HG03066 (cell line): Measurements from ENCODE around the gene DOCK2.
"Not testable (repeated sequence)": the region's sequence is repeated elsewhere in the genome, so short reads cannot be mapped to it uniquely, and the experiment has no call there.

Experiments
- ATAC-seq: cut with Tn5 transposase; IDR thresholded peaks from one replicate; pipeline ENCODE4 v1.9.1; 2021; ENCODE audit warnings: low read depth; ENCODE audit not compliant: unreplicated experiment

The DOCK2 gene

DNA sequence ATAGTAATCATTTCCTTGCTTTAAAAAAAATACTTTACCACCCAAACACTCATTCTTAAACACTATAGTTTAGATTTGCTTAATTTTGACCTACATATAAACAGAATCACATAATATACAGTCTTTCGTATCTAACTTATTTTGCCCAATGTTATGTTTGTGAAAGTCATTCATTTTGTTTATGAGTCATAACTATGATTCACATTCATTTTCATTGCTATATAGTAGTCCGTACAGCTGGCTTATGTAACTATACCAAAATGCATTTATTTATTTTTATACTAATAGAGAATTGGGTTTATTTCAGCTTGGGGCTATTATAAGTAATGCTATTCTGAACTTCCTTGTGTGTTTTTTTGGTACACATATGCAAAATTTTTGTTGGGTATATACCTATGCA, 434.7 kb downstream of the DOCK2 start:
- no peak for ATAC-seq

GRCh38 chr5:170075696-170076095, 438.6 kb downstream of the DOCK2 start:
- ATAC-seq = no peak

DNA sequence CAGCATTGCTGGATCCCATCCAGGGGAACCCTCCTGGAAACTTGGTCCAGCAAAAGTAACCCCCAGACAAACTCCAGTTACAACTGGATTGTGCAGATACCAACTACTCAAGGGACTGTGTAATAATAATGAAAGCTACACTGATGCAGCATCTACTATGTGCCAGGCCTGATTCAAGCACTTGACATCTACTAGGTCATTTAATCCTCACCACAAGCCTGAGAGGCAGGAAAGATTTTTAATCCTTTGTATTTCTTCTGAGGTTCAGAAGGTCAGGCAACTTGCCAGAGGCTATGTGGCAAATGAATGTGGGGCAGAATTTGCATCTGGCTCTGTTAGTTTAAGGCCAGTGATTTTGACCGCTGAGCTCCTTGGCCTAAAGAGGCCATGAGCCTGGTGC, 439.1 kb downstream of the DOCK2 start:
- no peak for ATAC-seq

- no peak for ATAC-seq
Observed at GRCh38 chr5:170076739-170077138, 439.7 kb downstream of the DOCK2 start.

- ATAC-seq = no peak
Observed at GRCh38 chr5:170077526-170077925, 440.5 kb downstream of the DOCK2 start.

- ATAC-seq = no peak
Observed at GRCh38 chr5:170078458-170078857, 441.4 kb downstream of the DOCK2 start.

DNA sequence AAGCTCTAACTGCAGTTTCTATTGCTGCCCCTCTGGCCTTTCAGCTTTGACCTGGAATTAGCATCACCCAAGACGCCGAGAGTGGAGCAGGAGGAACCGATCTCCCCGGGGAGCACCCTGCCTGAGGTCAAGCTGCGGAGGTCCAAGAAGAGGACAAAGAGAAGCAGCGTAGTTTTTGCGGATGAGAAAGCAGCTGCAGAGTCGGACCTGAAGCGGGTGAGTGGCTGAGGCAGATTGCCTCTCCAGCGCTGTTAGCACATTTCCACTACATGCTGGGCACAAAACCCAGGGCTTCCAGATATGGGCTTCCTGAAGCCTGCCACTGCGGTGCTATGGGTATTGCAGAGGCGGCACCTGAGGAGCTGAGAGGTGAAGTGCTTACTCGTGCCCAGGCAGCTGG, 441.9 kb downstream of the DOCK2 start:
- ATAC-seq = no peak

GRCh38 chr5:170080217-170080616, 443.1 kb downstream of the DOCK2 start:
- ATAC-seq = no peak

DNA sequence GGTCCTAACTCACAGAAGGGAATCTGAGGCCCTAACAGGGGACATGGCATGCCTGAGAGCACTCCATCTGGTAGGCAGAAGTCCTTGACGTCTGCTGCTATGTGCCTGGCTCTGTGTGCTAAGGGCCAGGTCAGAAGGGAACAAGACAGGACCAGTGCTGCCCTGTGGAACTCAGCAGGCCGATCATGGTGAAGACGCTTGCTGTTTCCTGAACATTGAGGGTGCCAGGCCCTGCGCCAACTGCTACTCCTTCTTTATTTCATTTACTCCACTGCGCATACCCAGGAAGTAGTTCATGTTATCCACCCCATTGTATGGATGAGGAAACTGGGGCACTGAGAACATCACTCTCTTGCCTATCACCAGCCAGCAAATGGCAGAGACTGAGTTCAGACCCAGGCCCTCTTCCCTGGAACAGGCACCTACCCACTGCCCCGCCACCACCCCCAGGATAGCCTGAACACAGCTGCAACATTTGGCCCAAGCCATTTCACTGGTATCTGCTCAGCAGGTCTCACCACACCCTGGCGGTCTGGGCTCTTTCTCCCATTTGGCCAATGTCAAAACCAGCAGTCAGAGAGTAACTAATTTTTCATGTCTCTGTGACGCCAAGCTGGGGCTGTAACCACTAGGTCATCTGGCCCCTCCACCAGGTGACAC, 443.8 kb downstream of the DOCK2 start:
- ATAC-seq = no peak

DNA sequence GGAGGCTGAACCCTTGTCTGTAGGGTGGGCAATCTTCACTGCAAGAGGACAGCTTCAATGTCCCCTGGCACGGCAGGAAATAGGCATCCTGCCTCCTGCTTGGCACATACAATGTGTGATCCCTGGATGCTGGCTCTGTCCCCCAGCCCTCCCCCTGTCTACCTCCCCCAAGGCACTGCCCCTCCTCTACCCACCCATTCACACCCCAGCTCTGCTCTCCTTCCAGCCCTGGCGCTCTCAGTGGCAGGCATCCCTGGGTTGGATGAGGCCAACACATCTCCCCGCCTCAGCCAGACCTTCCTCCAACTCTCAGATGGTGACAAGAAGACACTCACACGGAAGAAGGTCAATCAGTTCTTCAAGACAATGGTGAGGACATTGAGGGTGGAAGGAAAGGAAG, 444.5 kb downstream of the DOCK2 start:
- ATAC-seq = no peak

GRCh38 chr5:170082701-170083100, 445.6 kb downstream of the DOCK2 start:
- no peak for ATAC-seq

GRCh38 chr5:170087168-170087817, 450.2 kb downstream of the DOCK2 start:
- no peak for ATAC-seq

DNA sequence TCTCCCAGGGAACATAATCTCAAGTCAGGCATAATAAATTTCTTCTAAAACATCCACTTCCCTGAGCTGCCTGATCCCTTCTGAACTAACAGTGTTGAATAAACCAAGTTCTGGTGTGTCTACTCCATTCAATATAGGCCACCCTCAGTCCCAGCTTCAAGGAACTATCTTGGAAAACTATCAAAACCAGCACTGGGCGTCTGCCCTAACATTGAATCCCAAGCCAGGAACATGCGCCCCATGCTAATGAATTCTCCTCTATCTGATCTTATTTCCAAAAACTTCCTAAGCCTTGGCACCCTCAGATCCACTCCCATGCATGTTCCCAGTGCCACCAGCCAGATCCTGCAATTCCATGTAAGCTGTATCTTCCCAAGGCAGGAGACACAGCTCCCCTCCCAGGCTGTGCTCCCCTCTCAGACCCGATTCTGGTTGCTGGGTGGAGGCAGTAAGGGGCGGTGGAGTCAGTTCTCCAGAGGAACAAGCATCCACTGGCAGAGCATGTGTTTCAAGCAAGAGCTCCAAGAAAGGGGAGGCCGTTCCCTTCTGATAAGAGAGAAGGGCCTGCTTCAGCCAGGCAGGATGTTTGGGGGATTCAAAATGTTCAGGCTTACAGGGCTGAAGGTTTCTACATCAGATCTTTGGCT, 455.5 kb downstream of the DOCK2 start:
- ATAC-seq = no peak

- ATAC-seq = not testable (repeated sequence)
Observed at GRCh38 chr5:170094329-170094728, 457.3 kb downstream of the DOCK2 start.

- no peak for ATAC-seq
Observed at GRCh38 chr5:170095646-170096045, 458.6 kb downstream of the DOCK2 start.

DNA sequence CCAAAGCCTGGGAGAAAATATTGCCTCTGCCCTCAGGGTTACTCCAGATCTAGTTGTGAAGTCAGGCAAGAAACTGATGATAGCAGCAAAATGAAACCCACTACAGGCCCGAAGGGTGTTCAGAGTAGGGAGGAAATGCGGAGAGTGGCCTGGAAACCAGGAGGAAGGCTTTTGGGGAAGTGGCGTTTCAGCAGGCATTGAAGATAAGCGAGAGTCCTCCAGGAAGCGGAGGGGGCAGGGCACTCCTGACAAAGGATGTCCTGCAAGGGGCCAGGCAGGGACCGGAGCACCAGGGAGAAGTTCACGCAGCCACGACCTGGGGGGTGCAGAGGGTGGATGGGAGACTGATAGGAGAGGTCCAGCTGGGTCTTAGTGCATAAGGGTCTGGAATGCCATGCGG, 460.9 kb downstream of the DOCK2 start:
- no peak for ATAC-seq

GRCh38 chr5:170100066-170100943, 463.2 kb downstream of the DOCK2 start:
- ATAC-seq = no peak

DNA sequence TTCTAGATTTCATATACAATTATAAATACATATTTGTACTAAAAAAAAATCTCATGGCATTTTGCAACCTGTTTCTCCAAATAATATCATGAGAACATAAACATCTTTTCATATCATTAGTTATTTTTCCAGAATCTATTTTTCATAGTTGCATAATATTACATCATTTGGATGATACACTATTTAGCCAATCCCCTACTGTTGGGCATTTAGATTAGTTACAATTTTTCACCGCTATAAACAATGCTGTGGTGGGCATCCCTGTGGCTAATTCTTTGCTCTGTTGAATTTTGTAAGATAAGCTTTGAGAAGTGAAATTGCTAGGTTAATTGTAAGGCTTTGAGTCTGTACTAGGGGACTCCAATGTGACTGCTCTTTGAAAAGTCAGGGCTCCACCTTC, 466.4 kb downstream of the DOCK2 start:
- ATAC-seq = no peak

GRCh38 chr5:170104299-170104698, 467.2 kb downstream of the DOCK2 start:
- no peak for ATAC-seq

- ATAC-seq = no peak
Observed at GRCh38 chr5:170104710-170105109, 467.6 kb downstream of the DOCK2 start.
